SW 1271 (cell line): ENCODE measurements around the gene FGF2.
A peak's percentile ranks its signal among the peaks of the same experiment; 100 is the strongest.

Experiments
- DNase-seq, 2 experiments: peaks; one replicate each; lab custom pipeline; 2025; lab: John Stamatoyannopoulos, UW

The FGF2 gene

DNA sequence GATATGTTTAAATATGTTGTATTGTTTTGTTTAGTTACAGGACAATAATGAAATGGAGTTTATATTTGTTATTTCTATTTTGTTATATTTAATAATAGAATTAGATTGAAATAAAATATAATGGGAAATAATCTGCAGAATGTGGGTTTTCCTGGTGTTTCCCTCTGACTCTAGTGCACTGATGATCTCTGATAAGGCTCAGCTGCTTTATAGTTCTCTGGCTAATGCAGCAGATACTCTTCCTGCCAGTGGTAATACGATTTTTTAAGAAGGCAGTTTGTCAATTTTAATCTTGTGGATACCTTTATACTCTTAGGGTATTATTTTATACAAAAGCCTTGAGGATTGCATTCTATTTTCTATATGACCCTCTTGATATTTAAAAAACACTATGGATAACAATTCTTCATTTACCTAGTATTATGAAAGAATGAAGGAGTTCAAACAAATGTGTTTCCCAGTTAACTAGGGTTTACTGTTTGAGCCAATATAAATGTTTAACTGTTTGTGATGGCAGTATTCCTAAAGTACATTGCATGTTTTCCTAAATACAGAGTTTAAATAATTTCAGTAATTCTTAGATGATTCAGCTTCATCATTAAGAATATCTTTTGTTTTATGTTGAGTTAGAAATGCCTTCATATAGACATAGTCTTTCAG lies 68.8 kb downstream of the FGF2 start:
- DNase-seq, result no peak

DNA sequence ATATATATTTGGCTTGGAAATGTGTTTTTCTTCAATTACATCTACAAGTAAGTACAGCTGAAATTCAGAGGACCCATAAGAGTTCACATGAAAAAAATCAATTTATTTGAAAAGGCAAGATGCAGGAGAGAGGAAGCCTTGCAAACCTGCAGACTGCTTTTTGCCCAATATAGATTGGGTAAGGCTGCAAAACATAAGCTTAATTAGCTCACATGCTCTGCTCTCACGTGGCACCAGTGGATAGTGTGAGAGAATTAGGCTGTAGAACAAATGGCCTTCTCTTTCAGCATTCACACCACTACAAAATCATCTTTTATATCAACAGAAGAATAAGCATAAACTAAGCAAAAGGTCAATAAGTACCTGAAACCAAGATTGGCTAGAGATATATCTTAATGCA lies 69.6 kb downstream of the FGF2 start:
- DNase-seq, result no peak

DNA sequence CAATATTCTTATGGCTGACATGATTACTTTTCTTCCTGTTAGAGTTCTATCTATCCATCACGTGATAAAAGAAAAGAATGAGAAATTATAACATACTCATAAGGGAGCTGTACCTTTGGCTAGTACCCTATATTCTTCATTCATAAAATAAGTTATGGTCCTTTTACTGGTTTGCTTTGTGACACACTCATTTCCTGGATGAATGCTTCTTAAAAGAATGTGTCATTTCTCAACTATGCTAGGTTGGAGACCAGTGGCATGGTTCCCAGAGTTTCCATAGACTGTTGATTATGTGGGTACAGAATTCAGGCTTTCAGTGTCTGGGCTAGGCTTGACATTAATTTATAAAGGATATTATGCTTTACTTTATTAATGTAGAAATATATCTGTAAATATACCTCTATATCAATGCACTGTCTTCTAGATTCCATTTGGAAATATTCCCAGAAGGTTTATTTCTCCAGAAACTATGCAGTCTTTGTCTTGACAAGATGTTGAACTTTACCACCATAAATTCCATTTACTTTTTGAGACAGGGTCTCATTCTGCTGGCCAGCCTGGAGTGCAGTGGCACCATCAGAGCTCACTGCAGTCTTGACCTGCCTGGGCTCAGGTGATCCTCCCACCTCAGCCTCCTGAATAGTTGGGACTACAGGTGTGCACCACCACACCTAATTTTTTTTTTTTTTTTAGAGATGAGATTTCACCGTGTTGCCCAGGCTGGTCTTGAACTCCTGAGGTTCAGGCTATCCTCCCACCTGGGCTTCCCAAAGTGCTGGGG lies 71.9 kb downstream of the FGF2 start:
- peak; percentile 67 to 92 for DNase-seq

DNA sequence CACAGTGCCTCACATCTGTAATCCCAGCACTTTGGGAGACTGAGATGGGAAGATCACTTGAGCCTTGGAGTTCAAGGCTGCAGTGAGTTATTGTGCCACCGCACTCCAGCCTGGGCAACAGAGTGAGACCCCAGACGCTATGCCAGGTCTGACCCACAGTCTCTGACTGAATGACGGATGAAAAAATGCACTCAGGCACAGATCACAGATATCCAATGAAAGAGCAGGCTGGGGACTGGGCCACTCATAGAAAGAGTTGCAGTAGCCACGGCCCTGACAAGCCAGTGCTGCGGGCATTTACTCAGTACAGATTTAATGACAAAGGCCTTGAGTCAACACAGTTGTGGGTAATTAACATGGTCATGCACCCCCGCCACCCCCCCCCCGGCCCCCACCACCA lies 73.1 kb downstream of the FGF2 start:
- no peak for DNase-seq

DNA sequence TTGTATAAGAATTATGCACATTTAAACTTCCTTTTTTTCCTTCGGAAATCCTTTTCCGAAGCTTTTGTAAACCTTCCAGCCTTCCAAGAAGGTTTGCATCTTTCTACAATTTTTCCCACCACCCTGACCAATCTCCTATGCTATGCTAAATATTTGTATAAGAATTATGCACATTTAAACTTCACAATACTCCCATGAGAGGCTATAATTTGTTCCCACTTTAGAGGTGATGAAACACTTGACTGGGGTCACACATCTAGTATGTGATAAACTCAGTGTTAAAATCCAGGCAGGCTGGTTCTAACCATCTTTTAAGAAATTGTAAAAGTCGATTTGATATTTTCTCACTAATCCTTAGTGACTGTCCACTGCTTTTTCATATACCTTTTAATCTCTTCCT lies 73.7 kb downstream of the FGF2 start:
- no peak for DNase-seq

DNA sequence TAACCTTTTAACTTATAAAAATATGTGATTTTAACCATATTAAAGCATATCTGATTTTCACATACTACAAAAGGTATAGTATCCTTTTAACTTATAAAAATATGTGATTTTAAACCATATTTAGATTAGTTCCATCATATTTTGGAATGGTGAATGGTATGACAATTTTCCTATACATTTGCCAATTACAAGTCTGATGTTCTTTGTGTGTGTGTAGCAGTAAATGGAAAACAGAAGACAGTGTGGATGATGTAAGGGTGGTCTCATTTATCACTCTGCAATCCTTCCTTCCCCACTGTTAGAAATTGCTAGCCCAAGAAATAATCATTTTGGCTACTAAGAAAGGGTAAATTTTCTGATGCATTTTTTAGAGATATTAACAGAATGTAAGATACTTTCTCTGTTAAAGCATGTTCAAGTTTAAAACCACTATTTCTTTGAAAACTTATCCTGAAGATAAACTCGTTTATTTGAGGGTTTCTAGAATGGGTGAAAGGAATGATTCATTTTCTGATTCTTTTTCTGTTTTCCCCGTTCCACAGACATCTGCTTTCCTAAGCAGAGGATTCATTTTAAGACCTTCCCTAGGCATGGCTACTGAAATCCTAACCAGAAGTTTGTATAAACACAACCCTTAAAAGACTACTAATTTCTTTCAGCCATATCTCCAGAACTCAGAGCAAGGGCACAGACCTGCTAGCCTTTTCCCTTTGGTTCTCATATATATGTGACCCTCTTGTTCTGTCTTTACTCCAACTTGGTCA lies 74.8 kb downstream of the FGF2 start:
- no peak for DNase-seq

DNA sequence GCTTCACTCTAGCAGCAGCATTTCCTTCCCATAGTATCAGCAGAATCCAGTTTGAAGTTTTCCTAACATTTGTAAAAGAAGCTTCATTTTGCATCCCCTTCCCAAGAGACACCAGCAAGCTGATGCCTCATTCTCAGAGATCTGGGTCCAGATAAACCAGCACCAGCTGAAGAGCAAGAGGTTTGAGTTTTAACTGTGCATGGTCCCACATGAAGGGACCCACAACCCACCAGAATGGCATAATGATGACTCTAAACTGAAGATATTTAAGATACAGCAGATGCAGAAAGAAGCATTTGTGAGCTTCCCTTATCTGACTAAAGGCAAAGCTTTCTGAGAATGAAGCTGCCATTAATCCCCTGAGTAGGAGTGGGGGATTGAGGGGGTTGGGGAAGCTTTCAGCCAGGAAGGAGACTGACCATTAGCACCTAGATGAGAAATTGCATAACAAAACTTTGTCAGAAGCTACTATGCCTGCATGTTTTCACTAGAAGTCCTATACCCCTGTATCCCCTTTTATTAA lies 77.2 kb downstream of the FGF2 start:
- no peak for DNase-seq

DNA sequence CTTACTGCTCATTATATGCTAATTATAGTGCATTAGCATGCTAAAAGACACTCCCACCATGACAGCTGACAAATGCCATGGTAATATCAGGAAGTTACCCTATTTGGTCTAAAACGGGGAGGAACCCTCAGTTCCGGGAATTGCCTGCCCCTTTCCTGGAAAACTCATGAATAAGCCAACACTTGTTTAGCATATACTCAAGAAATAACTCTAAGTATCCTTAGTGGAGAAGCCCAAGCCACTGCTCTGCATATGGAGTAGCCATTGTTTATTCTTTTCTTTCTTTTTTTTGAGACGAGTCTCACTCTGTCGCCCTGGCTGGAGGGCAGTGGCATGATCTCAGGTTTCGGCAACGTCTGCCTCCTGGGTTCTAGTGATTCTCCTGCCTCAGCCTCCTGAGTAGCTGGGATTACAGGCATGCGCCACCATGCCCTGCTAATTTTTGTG lies 80.3 kb downstream of the FGF2 start:
- DNase-seq, result no peak

DNA sequence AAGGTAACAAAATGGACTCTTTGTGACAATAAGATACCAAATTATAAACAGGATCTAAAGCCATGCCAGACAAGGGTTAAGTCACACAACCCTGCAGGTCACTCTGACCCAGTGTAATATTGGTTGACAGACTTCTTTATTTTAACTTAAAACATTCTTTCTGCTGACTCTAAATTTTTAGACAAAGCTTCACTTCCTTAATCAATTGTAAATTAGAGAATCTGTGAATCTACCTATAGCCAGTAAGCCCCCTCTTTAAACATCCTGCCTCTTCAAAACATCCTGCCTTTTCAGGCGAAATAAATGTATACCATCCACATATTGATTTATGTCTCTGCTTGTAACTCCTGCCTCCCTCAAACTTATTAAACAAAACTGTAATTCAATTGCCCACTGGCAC lies 81.6 kb downstream of the FGF2 start:
- DNase-seq, result no peak

DNA sequence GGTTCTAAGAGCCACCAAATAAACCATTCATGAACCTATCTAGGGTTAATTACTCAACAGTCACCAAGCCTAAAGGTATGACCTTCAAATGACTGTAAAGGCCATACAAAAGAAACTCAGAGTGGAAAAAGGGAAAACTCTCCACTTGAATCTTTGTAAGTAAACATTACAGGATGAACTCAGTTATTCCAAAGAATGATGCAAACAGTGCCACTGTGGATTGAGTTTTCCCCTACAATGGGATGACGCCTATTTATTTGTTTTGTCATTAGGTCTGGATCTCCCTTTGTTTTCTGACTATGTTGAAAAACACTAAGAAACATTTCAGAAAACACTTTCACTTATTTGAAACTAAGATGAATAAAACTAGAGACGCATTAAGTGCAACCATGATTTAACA lies 83.1 kb downstream of the FGF2 start:
- no peak for DNase-seq

DNA sequence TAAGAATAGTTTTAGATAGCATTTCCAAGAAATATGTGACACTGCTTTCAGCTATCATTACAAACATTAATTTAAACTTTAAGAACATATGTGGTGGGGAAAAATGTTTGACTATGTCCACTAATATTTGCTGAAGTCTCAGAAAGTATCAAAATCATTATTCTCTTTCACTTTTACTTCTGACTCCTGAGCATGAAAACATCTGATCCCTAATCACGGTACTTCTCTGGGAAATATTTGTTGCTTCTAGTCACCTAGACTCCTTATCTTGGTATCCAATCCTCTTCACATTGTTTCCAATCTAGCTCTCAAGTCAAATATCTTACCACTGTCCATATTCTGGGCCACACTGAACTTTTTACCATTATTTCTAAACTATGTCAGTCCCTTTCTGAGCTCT lies 85.0 kb downstream of the FGF2 start:
- no peak for DNase-seq

DNA sequence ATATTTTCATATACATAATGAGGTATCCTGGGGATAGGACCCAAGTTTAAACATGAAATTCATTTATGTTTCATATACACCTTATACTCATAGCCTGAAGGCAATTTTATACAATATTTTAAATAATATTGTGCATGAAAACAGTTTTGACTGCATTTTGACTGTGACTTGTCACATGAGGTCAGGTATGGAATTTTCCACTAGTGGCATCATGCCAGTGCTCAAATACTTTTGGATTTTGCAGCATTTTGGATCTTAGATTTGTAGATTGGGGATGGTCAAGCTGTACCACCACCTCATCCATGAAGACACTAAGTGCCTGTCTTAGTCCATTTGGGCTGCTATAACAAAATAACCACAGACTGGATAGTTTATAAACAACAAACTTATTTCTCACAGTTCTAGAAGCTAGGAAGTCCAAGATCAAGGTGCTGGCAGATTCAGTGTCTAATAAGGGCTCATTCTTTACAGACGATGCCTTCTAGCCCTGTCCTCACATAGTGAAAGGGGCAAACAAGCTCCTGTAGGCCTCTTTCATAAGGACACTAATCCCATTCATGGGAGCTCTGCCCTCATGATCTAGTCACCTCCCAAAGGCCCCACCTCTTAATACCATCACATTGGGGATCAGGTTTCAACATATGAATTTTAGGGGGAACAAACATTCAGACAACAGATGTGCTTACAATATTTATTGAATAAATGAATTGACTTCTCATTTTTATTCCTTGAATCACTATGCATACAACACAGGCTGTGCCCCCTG lies 86.4 kb downstream of the FGF2 start:
- DNase-seq, result no peak

DNA sequence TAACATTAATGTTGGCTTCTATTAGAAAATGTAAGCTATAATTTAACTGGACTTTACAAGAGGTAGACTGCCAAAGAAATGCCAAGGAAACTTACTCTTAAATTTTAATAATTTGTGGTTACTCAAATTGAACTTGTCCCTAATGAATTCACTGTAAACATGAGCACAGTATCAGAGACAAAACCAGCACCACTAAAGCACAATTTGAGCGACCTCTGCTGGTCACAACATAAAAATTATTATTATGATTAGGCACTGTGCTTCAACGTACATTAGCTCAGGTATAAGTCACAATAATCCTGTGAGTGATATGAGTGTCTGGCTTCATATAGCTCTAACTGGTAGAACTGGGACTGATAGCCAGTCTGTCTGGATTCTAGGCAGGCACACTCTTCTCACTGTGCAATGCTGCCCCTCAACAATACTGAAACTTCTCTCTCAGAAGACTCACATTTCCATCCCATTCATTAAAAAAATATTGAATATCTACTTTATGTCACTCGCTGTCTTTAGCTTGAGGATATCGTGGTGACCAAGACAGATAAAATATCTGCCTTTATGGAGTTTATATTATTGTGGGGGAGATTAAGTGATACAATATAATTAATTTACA lies 87.8 kb downstream of the FGF2 start:
- peak in 1 of 2 experiments; percentile 56 for DNase-seq

DNA sequence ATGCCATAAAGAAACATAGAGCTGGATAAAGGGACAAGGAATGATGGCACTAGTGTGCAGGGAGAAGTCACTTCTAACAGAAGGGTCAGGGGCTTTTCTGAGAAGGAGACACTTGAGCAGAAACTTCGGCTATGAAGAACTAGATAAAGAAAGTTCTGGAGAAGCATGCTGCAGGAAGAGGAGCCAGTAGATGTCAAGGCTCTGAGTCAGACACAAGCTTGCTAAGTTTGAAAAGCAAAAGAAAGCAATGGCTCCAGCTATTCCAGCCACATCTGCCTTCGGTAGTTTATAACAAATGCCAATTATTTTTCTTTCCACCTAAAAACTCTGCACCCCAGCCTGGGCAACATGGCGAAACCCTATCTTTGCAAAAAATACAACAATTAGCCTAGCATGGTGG lies 88.3 kb downstream of the FGF2 start:
- DNase-seq, result no peak

DNA sequence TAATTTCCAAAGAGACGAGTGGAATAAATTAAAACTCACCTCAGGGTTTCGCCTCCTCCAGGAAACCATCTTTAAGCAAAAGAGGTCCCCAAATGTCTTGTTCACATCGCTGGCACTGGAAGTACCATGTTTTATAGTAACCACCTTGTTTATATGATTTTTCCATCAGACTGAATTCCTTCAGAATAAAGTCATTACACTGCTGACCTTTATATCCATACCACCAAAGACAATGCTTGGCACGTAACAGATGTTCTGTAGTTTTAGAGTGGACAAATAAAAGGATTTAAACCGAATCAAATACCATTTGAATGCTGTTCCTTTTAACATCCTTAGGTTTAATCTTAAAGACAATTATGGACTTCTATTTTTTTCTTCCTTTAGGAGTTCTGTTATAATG lies 91.1 kb downstream of the FGF2 start:
- DNase-seq, result no peak

DNA sequence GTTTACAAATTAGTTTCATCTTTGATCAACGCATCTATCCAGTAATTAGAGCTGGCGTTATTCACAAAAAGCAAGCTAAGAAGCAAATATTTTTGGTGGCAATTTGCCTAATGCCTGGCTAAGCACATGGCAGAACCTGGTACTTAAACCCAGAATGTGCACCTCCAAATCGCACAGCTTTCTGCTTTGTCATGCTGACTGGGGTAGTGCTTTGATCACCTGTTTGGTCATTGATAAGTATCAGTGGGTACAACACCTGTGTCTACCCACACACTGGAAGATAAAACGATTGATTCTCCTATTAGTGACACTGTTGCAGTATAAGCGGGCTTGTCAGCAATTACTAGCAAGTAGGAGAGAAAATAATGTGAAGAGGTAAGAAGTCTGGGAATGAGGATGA lies 93.8 kb downstream of the FGF2 start:
- no peak for DNase-seq

DNA sequence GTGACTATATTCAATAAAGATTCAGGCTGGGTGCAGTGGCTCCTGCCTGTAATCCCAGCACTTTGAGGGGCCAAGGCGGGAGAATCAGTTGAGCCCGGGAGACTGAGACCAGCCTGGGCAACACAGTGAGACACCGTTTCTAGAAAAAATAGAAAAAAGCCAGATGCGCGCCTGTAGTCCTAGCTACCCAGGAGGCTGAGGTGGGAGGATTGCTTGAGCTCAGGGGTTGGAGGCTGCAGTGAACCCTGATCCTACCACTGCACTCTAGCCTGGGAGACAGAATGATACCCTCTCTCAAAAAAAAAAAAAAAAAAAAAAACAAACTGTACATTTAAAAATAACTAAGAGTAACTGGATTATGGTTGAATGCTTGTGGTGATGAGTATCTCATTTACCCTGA lies 94.7 kb downstream of the FGF2 start:
- DNase-seq, result no peak

DNA sequence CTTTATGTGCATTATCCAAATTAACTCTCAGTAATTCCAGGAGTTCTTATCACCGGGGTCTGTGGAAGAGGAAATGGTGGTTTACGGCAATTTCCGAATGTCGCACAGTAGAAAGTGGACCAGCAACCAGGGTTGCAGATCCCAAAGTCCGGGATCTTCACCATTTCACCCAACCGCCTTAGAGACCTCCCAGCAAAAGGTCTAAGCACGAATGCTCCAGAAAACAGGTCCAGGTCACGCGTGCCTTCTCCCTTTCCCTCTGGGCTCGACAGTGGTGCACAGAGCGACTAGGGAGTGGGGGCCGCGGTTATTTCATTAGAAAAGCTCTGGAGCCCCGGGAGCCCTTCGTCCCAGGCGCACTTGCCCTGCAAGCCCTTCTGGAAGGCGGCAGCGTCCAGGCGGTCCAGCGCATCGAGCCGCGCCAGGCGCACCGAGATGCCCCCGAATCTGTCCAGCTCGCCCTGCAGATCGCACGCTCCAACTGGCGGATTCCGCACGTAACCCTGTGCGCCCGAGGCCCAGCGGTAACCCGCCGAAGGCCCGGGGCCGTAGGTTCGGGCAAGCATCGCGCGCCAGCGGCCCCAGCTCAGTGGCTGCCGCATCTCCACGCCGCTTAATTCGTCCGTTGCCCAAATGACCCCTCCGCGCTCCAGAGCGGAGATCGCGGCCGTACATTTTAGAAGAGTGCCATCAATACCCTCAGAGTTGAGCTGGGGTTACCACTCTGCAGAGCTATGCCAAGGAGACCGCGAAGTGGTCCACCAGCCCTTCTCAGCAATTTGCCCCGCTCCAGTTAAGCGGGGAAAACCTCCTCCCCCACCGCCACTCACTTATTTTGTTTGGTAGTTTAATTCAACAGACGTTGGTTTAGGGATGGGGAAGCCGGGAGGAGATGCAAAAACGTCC lies 95.6 kb downstream of the FGF2 start, which contains the start of gene NUDT6:
TSS of gene NUDT6 (minus strand) at position 627 of the 906 bp plus-strand sequence. CDS start at position 602, 25 bp downstream.
- peak in 1 of 2 experiments; percentile 70 for DNase-seq

DNA sequence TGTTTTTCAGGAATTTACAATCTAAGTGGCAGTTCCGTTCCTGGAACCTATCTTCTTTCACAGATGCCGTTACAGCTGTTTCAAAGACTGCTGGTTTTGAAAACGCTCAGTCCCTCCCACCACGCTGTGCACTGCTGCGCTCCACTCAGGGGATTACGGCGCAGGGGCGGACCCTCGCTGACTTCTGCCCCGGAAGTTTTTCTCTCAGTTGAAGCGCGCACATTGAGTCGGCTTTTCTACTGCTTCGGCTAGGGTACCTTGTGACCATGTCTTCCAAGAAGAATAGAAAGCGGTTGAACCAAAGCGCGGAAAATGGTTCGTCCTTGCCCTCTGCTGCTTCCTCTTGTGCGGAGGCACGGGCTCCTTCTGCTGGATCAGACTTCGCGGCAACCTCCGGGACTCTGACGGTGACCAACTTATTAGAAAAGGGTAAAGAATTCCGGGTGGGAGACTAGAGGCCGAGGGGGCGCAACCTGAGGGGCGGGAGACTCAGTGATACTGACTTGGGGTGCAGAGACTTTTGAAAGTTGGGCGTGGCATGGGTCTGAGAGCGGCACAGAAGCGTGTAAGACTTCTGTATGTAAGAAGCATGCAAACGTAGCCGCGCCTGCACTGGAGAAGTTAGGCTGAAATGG lies 96.4 kb downstream of the FGF2 start:
- DNase-seq, result peak; percentile 56 to 75

DNA sequence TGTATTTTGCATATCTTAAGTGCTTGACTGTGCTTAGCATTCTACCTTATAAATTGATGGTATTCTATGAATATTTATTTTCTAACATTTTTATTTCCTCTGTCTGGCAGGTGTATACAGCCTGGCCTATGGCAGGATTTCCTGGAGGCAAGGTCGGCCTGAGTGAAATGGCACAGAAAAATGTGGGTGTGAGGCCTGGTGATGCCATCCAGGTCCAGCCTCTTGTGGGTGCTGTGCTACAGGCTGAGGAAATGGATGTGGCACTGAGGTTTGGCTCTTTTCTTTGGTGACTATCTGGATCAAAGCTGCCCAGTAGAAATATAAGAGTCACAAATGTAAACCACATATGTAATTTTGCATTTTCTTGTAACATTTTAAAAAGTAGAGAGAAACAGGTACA lies 102.3 kb downstream of the FGF2 start:
- no peak for DNase-seq
